GM23338 (cell line): ENCODE data around the gene ZNF740. TPM values are rescaled to one million over a fixed set of nuclear protein-coding genes. Genes with fewer than 3 reads are reported as not detected.

Experiments
- ATAC-seq: fragments of 200-7000 bp; cut with Tn5 transposase; 3 replicates; pipeline ENCODE4 v1.9.1; 2020
- DNase-seq: peaks from one replicate; pipeline ENCODE4 v3.0.0-alpha.2; 2015; ENCODE audit warnings: low spot score
- H2AFZ ChIP-seq: fragments of 200-600 bp; sonication (generic); 2 replicates; pipeline ENCODE4 v1.8.0; 2016; ENCODE audit warnings: antibody characterized with exemption, mild to moderate bottlenecking, moderate library complexity
- H3F3A ChIP-seq: fragments of 200-600 bp; sonication (generic); replicated peaks from 2 replicates; pipeline ENCODE4 v1.8.0; 2017; ENCODE audit warnings: antibody characterized with exemption, mixed run types, low read depth
- H3K27ac ChIP-seq: fragments of 200-600 bp; sonication (generic); 2 replicates; pipeline ENCODE4 v1.6.1; 2016; ENCODE audit warnings: low read depth
- H3K27me3 ChIP-seq: fragments of 200-600 bp; sonication (generic); 2 replicates; pipeline ENCODE4 v1.8.0; 2016; ENCODE audit warnings: mild to moderate bottlenecking, mixed run types, moderate library complexity; ENCODE audit not compliant: insufficient read depth
- H3K36me3 ChIP-seq: fragments of 200-600 bp; sonication (generic); 2 replicates; pipeline ENCODE4 v1.8.0; 2016; ENCODE audit warnings: mild to moderate bottlenecking; ENCODE audit not compliant: insufficient read depth
- H3K4me1 ChIP-seq: fragments of 200-600 bp; sonication (generic); 2 replicates; pipeline ENCODE4 v1.8.0; 2016; ENCODE audit warnings: mild to moderate bottlenecking, moderate library complexity; ENCODE audit not compliant: insufficient read depth
- H3K4me2 ChIP-seq: fragments of 200-600 bp; sonication (generic); 2 replicates; pipeline ENCODE4 v1.7.1; 2017; ENCODE audit warnings: mixed run types
- H3K4me3 ChIP-seq: fragments of 200-600 bp; sonication (generic); 2 replicates; pipeline ENCODE4 v1.6.1; 2016; ENCODE audit warnings: mixed run types
- H3K79me2 ChIP-seq: fragments of 200-600 bp; sonication (generic); replicated peaks from 2 replicates; pipeline ENCODE4 v1.8.0; 2017; ENCODE audit warnings: mild to moderate bottlenecking; ENCODE audit not compliant: insufficient read depth
- H3K9me2 ChIP-seq: fragments of 200-600 bp; sonication (generic); 2 replicates; pipeline ENCODE4 v1.8.0; 2017; ENCODE audit not compliant: insufficient read depth
- H4K20me1 ChIP-seq: fragments of 200-600 bp; sonication (generic); replicated peaks from 2 replicates; pipeline ENCODE4 v1.8.0; 2017; ENCODE audit warnings: mild to moderate bottlenecking; ENCODE audit not compliant: insufficient read depth
- H3K27ac Mint-ChIP-seq: 2 replicates; pipeline ENCODE4 v1.8.0; 2020; ENCODE audit warnings: inconsistent platforms, mild to moderate bottlenecking, moderate library complexity, mixed read lengths
- H3K27me3 Mint-ChIP-seq: 3 replicates; pipeline ENCODE4 v1.8.0; 2022; ENCODE audit warnings: low read depth, mild to moderate bottlenecking, moderate library complexity, mixed read lengths, inconsistent platforms; ENCODE audit not compliant: insufficient read depth, poor library complexity
- H3K36me3 Mint-ChIP-seq: 3 replicates; pipeline ENCODE4 v1.8.0; 2021; ENCODE audit warnings: low read depth, mild to moderate bottlenecking, inconsistent platforms, moderate library complexity, mixed read lengths
- H3K4me1 Mint-ChIP-seq: 3 replicates; pipeline ENCODE4 v1.8.0; 2020; ENCODE audit warnings: mild to moderate bottlenecking, inconsistent platforms, mixed read lengths
- H3K4me3 Mint-ChIP-seq: 3 replicates; pipeline ENCODE4 v1.8.0; 2021; ENCODE audit warnings: moderate library complexity, mild to moderate bottlenecking, inconsistent platforms, mixed read lengths
- H3K9me3 Mint-ChIP-seq: 3 replicates; pipeline ENCODE4 v1.8.0; 2020; ENCODE audit warnings: moderate library complexity, mild to moderate bottlenecking, inconsistent platforms, mixed read lengths
- CREB1 ChIP-seq: fragments of 250-450 bp; sonication (Bioruptor Pico); IDR thresholded peaks from 2 replicates; pipeline ENCODE4 v1.5.0; 2020; ENCODE audit warnings: low read depth, mild to moderate bottlenecking, moderate library complexity
- EZH2 ChIP-seq: fragments of 200-600 bp; sonication (generic); IDR thresholded peaks from one replicate; pipeline ENCODE4 v1.8.0; 2017; ENCODE audit warnings: antibody characterized with exemption, mild to moderate bottlenecking, low read depth; ENCODE audit not compliant: unreplicated experiment
- EZH2phosphoT487 ChIP-seq: fragments of 200-600 bp; sonication (generic); IDR thresholded peaks from one replicate; pipeline ENCODE4 v1.8.1; 2018; ENCODE audit warnings: antibody characterized with exemption; ENCODE audit not compliant: unreplicated experiment
- JUNB ChIP-seq: IDR thresholded peaks from one replicate; pipeline ENCODE4 v1.6.1; 2016; ENCODE audit warnings: antibody characterized with exemption; ENCODE audit not compliant: unreplicated experiment
- POLR2AphosphoS5 ChIP-seq: IDR thresholded peaks from 2 replicates; pipeline ENCODE4 v1.6.1; 2016; ENCODE audit warnings: antibody characterized with exemption, low read depth
- STAT1 ChIP-seq: IDR thresholded peaks from one replicate; pipeline ENCODE4 v1.6.1; 2016; ENCODE audit warnings: antibody characterized with exemption; ENCODE audit not compliant: unreplicated experiment
- polyA plus RNA-seq: library from polyadenylated mRNA; unstranded; fragments of >200 nt; fragmentation: Nextera tagmentation; extraction: Ambion mirVana; gene quantifications from 2 replicates; pipeline ENCODE4 v1.2.1, GENCODE V29; 2016
- total RNA-seq: library from RNA; depleted of rRNA; stranded (reverse); fragments of >200 nt; shearing (Covaris generic); gene quantifications from 2 replicates; pipeline ENCODE4 v1.2.3, GENCODE V29; 2014
- TF ChIP-seq, protein P1 (sequence below): IDR thresholded peaks from one replicate; pipeline ENCODE4 v1.6.1; 2018; ENCODE audit warnings: antibody characterized with exemption; ENCODE audit not compliant: unreplicated experiment
- TF ChIP-seq, protein P2 (sequence below): fragments of 250-450 bp; sonication (Bioruptor Pico); IDR thresholded peaks from 2 replicates; pipeline ENCODE4 v1.5.0; 2020; ENCODE audit warnings: mild to moderate bottlenecking, moderate library complexity

ZNF740 gene
- total and polyA plus RNA-seq, 2 experiments from 2014 or later = 2.6 to 13.0 TPM

DNA sequence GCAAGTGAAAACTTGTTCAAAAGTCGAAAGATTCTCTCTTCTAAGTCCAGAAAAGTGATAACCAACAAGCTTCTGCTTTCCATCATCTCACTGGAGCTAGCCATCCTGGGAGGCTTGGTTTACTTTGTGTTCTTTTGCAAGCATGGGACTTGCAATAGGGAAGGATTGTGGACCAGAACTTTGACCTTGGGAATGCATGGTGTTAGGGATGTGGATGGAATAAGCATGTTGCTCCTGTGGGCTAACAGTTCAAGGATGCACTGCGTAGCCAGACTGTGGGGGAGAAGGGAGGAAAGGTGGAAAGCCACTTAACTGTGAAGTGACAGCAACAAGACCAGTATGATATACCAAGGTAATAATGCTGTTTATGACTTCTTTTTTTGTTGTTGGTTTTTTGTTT, 48.7 kb upstream of the ZNF740 start:
- Histone ChIP-seq H3K4me2 (no peak overlapping the region), H4K20me1 (no peaks in the 10 kb centered on the region), H3K36me3 (no peaks in the 10 kb centered on the region), H3K27ac (no peak overlapping the region), H3F3A (no peaks in the 10 kb centered on the region), H3K9me2 (no peaks in the 10 kb centered on the region), H3K27me3 (0 out of 2 replicates have a peak, but pooled peaks cover 5% of the 10 kb centered on the region), H3K4me3 (no peak overlapping the region), H3K4me1 (no peaks in the 10 kb centered on the region), H3K79me2 (no peaks in the 10 kb centered on the region), H2AFZ (no peak overlapping the region)
- no peaks in the 10 kb centered on the region for H3K4me1 Mint-ChIP-seq
- H3K9me3 Mint-ChIP-seq = no peaks in the 10 kb centered on the region
- peaks cover 5% of the 10 kb centered on the region for H3K27me3 Mint-ChIP-seq
- H3K36me3 Mint-ChIP-seq = no peaks in the 10 kb centered on the region
- H3K27ac Mint-ChIP-seq = no peak overlapping the region
- ATAC-seq (no peak), DNase-seq (no peak)
- no peak for TF ChIP-seq EZH2phosphoT487
- TF ChIP-seq, protein P1, sequence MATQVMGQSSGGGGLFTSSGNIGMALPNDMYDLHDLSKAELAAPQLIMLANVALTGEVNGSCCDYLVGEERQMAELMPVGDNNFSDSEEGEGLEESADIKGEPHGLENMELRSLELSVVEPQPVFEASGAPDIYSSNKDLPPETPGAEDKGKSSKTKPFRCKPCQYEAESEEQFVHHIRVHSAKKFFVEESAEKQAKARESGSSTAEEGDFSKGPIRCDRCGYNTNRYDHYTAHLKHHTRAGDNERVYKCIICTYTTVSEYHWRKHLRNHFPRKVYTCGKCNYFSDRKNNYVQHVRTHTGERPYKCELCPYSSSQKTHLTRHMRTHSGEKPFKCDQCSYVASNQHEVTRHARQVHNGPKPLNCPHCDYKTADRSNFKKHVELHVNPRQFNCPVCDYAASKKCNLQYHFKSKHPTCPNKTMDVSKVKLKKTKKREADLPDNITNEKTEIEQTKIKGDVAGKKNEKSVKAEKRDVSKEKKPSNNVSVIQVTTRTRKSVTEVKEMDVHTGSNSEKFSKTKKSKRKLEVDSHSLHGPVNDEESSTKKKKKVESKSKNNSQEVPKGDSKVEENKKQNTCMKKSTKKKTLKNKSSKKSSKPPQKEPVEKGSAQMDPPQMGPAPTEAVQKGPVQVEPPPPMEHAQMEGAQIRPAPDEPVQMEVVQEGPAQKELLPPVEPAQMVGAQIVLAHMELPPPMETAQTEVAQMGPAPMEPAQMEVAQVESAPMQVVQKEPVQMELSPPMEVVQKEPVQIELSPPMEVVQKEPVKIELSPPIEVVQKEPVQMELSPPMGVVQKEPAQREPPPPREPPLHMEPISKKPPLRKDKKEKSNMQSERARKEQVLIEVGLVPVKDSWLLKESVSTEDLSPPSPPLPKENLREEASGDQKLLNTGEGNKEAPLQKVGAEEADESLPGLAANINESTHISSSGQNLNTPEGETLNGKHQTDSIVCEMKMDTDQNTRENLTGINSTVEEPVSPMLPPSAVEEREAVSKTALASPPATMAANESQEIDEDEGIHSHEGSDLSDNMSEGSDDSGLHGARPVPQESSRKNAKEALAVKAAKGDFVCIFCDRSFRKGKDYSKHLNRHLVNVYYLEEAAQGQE = no peak
- no peak for TF ChIP-seq POLR2AphosphoS5
- no peak for TF ChIP-seq STAT1
- TF ChIP-seq, protein P2, sequence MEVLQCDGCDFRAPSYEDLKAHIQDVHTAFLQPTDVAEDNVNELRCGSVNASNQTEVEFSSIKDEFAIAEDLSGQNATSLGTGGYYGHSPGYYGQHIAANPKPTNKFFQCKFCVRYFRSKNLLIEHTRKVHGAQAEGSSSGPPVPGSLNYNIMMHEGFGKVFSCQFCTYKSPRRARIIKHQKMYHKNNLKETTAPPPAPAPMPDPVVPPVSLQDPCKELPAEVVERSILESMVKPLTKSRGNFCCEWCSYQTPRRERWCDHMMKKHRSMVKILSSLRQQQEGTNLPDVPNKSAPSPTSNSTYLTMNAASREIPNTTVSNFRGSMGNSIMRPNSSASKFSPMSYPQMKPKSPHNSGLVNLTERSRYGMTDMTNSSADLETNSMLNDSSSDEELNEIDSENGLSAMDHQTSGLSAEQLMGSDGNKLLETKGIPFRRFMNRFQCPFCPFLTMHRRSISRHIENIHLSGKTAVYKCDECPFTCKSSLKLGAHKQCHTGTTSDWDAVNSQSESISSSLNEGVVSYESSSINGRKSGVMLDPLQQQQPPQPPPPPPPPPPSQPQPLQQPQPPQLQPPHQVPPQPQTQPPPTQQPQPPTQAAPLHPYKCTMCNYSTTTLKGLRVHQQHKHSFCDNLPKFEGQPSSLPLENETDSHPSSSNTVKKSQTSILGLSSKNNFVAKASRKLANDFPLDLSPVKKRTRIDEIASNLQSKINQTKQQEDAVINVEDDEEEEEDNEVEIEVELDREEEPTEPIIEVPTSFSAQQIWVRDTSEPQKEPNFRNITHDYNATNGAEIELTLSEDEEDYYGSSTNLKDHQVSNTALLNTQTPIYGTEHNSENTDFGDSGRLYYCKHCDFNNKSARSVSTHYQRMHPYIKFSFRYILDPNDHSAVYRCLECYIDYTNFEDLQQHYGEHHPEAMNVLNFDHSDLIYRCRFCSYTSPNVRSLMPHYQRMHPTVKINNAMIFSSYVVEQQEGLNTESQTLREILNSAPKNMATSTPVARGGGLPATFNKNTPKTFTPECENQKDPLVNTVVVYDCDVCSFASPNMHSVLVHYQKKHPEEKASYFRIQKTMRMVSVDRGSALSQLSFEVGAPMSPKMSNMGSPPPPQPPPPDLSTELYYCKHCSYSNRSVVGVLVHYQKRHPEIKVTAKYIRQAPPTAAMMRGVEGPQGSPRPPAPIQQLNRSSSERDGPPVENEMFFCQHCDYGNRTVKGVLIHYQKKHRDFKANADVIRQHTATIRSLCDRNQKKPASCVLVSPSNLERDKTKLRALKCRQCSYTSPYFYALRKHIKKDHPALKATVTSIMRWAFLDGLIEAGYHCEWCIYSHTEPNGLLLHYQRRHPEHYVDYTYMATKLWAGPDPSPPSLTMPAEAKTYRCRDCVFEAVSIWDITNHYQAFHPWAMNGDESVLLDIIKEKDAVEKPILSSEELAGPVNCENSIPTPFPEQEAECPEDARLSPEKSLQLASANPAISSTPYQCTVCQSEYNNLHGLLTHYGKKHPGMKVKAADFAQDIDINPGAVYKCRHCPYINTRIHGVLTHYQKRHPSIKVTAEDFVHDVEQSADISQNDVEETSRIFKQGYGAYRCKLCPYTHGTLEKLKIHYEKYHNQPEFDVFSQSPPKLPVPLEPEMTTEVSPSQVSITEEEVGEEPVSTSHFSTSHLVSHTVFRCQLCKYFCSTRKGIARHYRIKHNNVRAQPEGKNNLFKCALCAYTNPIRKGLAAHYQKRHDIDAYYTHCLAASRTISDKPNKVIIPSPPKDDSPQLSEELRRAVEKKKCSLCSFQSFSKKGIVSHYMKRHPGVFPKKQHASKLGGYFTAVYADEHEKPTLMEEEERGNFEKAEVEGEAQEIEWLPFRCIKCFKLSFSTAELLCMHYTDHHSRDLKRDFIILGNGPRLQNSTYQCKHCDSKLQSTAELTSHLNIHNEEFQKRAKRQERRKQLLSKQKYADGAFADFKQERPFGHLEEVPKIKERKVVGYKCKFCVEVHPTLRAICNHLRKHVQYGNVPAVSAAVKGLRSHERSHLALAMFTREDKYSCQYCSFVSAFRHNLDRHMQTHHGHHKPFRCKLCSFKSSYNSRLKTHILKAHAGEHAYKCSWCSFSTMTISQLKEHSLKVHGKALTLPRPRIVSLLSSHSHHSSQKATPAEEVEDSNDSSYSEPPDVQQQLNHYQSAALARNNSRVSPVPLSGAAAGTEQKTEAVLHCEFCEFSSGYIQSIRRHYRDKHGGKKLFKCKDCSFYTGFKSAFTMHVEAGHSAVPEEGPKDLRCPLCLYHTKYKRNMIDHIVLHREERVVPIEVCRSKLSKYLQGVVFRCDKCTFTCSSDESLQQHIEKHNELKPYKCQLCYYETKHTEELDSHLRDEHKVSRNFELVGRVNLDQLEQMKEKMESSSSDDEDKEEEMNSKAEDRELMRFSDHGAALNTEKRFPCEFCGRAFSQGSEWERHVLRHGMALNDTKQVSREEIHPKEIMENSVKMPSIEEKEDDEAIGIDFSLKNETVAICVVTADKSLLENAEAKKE (CRISPR knock-in tag) = no peak
- no peak for TF ChIP-seq EZH2
- no peak for TF ChIP-seq JUNB
- TF ChIP-seq CREB1 = no peak
- no peak overlapping the region for H3K4me3 Mint-ChIP-seq
